NCI-H774 (cell line): ENCODE measurements around the gene USP6NL.
"Not testable (repeated sequence)": the region's sequence is repeated elsewhere in the genome, so short reads cannot be mapped to it uniquely, and the experiment has no call there.

Source experiments
- DNase-seq: peaks from one replicate; lab custom pipeline; 2025; lab: John Stamatoyannopoulos, UW

USP6NL gene

DNA sequence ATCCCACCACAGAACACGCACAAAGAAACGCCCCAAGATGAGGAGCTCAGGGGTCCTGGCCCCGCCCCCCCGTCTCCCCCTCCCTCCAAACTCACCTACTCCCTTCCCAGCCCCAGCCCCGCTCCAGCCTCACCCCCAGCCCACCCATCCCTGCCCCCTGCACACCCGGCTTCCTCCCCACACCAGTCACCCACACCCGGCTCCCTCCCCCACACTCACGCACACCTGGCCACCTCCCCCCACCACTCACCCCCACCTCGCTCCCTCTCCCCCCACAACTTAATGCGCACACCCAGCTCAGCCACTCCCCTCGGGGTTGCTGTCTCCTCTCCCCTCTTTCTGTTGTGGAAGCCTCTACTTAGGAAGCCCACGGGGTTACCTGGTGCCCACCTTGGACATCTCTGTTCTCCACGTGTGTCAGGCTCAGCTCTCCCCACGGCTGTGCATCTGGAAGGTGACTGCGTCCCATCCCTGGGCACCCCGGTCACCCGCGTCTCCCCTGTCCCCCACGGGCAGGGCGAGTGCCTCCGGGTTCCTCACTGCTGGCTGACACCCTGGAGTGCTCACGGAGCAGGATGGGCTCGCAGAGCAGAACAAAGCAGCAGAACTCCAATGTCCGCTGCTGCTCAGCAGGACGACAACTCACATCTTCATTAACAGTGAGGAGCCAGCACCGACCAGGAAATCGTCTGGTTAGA lies 166.8 kb downstream of the USP6NL start:
- no peak for DNase-seq

DNA sequence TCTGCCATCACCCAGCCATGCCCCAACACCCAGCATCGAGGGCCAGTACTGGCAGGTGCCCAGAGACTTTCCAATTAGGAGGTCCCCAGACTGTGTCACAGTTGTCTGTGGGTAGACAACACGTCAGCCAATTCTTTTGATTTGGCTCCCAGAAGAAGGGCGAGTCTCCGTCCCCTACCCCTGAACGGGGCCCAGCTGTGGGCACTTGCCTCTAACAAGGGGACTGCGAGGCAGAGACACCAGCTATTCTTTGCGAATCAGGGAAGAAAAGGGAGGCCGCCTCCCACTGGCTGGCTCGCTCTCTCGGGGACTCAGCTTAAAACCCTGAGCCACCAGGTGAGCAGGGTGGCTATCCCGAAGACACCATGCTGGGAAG lies 167.3 kb downstream of the USP6NL start:
- DNase-seq, result no peak

DNA sequence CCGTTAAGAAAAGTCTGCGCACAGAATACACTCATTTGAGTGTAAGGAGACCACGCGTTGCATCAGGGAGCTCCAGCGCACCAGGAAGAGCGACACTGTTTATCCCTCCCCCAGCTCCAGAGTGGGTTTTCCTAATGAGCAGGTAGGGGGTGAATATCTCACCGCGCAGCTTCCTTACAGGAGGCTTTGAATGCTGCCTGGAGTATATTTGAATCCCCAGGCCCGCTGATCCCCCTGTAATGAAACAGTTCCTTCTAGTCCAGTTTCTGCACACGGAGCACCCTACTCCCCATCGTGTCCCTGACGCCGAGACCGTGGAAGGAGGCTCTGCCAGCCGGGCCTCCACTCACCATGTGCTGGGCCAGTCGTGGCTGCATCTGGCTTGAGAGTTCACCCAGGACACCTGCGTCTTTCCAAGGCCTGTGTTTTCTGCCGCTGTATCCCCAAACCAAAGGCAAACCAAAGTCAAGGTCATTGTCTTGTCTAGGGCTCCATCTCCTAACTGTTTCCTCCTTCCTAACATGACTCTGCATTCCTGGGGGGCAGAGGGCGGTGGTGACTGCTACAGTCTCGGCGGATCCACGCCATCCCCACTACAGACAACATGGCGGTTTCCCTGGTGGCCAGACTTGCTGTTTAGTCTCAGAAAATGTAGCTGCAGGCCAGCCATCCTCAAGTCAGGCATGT lies 167.8 kb downstream of the USP6NL start:
- DNase-seq, result no peak

DNA sequence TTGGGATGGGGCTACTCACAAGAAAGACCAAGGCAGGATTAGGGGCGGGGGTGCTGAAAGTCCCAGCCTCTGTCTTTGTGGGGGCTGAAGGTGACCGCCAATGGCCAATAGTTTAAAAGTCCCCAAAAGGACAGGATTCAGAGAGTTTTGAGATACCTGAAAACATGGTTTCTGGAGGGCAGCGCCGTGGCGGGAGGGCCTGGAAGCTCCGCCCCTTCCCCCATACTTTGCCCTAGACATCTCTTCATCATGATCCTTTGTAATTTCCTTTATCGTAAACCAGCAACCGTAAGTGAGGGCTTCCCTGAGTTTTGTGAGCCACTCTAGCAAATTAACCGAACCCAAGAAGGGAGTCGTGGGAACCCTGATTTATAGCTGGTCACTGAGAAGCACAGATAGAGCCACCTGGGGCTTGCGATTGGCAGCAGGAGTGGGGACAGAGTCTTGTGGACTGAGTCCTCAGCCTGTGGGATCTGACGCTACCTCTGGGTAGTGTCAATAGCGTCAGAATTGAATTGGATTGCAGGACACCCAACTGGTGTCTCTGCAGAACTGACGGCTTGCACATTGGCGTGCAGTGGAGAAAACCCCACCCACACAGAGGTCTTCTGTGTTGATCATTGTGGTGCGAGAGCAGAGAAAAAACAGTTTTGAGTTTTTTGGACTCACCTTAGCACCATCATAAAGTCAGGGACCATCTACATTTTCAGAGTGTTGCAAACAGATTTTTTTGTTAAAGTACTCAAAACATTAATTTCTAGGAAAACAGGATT lies 169.3 kb downstream of the USP6NL start:
- no peak for DNase-seq

DNA sequence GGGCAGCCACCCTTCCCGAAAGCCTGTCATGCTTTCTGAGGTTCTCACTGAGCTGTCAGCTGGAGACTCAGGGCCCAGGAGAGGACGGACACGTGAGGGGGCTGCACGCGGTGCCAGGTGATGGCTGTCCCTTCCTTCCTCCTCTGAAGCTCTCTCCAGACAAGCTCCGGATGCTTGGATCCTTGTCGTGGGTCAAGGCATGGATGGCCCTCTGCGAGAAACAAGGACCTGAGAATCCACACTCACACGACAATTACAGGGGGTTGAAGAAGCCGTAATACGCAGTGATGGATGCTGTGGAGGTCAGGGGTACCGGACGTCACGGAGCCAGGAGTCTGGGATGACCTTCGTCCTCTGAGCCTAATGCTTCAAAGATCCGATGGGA lies 170.3 kb downstream of the USP6NL start:
- DNase-seq, result no peak

DNA sequence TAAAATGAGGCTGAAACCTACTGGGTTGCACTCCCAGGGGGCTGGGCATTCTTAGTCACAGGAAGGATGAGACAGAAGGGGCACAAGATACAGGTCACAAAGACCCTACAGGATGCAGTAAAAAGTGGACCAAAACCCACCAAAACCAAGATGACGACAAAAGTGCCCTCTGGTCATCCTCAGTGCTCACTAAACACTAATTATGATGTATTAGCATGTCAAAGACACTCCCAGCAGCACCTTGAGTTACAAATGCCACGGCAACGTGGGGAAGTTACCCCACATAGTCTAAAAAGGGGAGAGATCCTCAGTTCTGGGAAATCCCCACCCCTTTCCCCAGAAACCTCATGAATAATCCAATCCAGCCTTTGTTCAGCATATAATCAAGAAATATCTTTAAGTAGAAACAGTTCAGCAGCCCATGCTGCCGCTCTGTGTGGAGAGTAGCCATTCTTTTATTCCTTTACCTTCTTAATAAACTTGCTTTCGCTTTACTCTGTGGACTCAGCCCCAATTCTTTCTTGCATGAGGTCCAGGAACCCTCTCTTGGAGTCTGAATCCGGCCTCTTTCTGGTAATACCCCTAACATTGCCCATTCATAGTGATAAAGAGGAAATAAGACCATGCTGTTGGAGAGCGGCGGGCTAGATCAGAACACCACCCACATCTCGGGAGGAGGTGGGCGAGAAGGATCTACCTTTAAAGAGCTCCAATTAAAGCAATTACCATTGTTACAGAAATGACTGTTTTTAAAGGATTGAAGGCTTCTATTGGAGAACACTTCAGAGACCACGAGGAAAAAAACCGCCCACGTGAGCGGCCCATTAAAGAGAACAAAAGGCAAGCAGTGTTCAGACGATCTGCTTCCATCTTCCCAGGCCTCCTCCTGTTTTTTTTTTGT lies 170.9 kb downstream of the USP6NL start:
- DNase-seq, result no peak

DNA sequence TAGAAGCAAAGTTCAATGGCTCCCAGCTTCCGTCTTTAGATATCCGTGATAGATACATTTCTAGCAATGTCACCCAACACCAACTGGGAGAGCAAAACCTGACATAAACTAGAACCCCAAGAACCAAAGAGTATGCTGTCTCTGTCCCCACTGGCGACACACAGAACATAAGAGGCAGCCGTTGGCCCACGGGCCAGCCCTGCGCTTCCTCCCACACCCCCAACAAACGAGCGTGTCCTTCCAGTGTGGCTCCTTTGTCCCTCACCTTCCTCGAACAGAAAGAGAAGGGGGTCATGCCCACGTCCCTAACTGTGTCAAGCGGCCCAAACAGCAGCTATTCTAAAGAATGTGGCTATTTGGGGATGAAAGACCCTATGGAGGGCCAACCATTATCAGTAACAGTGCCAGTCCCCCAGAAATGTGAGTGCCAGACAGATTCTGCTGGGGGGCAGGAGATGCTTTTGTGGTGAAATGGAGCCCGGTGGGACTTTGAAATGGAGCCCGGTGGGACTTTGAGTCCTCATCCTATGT lies 171.9 kb downstream of the USP6NL start:
- DNase-seq, result no peak

DNA sequence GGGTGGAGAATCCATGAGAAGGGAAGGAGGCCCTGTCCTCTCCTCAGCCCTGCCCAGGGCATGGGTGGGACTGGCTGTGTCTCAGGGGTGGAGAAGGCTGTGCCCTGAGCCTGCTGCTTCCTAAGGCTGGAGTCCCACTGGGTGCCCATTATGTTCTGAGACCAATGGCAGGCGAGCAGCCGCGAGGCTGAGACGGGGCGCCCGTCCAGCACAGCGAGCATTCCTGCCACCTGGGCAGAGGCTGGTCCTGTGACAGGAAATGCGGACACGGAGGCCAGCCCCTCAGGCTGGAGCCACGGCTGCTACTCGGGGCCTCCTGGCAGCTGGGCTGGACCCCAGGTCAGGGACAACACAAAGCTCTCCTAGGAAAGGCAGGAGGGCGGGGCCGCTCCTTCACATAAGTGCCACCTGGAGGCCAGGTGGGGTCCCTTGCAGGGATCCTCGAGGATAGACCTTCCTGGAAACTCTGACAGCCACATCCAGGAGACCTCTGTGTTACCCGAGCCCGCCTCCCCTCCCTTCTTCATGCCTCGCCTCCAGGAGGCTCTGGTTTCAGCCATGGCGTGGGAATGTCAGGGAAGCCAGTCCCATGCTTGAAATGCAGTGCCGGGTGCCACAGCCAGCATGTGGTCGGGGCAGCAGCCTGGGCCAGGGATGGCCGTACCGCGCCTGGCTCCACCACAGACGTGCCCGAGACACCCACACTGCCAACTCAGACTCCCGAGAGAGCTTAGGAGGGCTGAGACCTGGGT lies 173.9 kb downstream of the USP6NL start:
- DNase-seq, result no peak

DNA sequence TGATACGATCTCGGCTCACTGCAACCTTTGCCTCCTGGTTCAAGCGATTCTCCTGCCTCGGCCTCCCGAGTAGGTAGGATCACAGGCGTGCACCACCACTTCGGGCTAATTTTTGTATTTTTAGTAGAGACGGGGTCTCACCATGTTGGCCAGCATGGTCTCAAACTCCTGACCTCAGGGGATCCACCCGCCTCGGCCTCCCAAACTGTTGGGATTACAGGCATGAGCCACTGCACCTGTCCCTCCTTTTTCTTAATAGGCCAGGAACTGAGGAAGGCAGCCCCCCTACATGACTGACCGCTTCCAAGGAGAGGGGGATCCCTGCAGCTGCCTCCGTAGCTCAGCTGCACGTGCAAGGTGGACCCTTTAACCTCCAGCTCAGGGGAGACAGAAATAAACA lies 175.0 kb downstream of the USP6NL start:
- not testable (repeated sequence) for DNase-seq

DNA sequence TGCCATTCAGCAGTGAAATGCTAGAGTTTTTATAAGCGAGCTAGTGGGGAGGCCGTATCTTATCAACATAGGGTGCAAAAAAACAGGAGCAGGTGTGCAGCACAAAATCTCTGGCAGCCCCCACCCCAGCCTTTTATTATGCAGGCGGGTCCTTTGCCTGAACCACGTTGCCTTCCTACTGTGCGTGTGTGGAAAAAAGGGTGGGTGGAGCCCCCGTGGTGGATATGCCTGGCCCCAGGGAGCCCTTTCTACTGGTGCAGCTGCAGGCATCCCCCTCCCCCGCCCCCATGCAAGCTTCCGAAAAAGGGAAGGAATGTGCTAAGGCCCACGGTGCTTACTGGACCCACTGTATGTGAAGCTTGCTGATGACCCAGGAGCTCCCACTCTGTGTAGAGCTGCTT lies 175.9 kb downstream of the USP6NL start:
- DNase-seq, result no peak

DNA sequence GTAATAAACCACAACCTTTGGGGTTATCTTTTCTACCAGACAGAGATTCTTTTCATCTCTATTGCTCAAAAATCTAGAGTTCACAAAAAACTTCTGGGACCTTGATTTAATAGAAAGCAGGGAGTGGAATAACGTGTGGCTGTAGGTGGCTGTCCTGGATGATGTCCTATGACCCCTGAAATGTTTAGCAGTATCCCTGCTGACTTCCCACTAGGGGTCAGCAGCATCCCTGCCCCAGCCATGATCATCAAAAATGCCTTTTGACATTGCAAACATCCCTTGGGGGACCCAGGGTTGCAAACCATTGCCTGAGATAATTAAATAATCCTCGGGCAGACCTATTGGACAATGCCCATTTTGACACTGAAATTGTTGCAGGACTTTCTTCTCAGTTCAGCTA lies 177.1 kb downstream of the USP6NL start:
- DNase-seq, result no peak

DNA sequence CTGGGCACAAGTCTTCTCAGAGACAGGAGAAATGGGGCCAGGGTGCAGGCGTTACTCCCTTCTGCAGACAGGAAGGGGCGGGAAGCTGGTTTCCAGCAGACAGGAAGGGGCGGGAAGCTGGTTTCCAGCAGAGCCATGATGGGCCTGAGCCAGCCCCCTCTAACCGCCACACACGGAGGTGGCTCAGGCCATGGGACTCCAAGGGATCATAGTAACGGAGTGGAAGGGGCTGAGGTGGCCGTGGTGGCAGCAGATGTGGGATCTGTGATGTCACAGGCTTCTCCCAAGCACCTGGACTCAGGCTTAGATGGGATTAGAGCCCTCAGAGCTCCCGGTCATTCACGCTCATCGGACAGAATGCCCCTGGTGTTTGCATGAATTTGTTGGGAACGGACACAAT lies 177.8 kb downstream of the USP6NL start:
- DNase-seq, result no peak

DNA sequence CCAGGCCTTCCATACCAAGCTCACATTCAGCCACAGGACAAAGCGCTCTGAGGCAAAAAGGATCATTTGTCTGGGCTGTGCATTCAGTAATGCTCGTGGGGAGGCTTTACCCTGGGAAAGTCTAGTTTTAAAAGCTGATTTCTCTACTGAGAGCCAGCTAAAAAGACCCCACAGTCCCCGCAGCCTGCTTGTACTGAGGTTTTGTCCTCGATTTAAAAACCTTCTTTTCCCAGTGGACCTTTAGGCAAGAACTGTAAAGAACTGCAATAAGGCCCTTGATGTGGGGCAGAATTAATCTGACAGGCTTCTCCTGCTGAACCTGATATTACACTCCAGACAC lies 180.3 kb downstream of the USP6NL start:
- DNase-seq, result no peak

DNA sequence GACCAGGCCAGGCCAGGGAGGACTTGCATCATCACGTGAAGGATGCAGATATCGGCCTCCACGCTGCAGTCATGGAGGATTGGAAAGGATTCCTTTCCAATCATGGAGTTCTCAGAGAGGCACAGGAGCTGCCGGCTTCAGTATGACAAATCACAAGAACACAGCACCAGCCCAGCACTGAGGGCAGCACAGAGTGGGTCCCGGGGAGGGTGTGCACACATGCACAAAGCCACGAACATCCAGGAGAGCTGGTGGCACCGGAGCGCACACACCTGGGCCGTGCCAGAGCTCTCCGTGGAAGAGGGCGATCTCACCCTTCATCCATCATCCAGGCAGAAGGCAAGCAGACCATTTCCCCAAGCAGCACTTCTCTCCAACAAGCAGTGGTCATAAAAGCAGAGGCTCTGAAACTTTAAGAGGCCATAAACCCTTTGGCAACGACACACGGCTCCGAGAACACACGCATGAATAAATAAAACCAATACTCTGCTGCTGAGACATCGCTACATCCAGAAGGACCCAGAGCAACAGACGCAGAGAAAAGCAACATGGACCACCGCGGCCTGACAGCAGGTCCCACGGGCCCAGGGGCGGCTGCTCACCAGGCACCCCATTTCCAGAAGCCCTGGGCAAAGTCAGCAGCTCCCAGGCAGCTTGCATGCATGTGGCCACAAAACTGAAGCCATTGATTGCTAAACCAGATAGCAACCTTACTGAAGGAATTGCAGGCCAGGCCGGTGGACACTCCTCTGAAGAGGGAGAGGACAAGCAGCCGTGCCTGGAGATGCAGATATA lies 180.8 kb downstream of the USP6NL start:
- DNase-seq, result no peak

DNA sequence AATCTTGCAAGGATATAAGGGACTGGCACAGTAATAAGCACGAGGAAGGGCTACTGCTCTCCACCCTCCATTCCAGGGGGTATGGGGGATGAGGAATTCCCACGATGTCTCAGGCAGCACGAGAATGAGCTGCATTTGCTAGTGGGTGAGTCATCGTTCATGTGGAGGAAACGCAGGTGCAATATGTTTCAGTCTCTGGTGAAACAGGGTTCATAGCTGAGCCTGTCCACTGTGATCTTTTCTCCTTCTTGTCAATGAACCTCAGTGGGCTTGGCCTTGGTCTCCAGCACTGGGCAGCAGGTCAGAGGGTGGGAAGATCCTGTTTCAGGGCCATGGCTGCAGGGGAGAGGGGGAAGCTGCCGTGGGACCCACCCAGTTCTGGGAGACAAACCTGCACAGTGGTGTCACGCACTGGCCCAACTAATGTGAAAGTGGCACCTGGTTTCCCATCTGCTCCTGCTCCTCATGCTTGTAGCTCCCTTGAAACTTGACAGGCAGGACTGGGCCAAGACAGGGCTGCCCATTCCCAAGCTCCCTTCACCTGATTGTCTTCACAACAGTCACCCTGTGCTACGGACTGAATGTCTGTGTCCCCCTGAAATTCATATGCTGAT lies 181.9 kb downstream of the USP6NL start:
- no peak for DNase-seq

DNA sequence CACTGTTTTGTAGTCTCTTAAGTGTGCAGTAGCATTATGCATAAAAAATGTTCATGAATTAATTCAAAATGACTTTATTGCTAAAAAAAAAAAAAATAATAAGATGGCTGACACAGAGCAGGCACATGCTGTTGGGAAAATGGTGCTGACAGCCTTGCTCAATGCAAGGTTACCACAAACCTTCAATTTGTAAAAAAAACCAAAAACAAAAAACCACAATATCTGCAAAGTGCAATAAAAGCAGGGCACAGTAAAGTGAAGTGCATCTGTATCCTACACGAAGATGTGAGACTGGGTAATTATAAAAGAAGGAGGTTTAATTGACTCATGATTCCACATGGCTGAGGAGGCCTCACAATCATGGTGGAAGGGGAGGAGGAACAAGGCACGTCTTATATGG lies 185.8 kb downstream of the USP6NL start:
- DNase-seq, result no peak

DNA sequence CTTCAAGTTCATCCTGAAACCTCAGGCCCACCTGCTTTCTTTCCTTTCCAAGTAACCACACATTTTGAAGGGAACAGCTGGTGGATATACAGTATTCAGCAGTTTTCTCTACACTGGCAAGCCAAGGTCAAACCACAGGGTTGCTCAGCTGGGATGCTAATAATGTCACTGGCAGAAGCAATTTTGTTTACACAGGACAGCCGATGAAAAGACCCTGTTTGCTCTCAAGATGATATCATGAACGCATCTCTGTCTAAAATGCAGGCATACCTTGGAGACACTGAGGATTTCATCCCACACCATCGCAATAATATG lies 186.2 kb downstream of the USP6NL start:
- DNase-seq, result no peak

DNA sequence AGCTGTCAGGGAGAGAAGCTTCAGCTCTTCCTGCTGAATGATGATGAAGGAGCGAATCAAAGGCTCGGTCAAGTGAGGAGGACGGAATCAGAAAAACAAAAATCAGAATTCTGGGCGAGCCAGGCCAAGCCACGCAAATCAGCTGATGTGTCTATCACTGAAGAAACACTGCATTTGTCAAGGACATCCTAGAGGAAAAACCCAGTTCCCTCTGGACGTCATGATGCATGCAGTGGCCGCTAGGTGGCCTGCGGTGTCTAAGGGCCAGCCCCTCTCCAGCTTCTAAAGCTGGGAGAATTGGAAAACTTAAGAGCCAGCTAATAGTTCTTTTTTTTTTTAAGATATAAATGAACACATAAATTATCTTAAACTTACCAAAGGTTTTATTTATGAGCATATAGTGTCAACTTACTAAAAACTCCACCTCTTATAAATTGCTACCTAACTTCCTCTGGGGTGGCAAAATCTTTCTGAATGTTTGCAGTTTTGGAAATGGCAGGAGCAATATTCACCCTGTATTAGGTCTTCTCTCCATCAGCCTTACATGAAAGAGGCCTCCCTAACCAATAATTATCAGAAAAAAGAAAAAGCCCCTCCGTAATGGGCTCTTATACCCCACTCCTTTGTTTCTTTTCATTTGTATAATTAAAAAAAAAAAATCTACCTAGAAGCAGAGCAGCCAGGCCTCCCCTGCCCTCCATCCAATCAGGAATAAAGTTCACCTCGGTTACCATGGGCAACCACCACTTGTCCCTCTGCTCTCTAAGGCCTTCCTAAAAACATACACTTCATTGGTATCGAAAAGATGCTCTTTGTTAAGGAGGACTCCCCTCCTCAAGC lies 186.8 kb downstream of the USP6NL start:
- no peak for DNase-seq

DNA sequence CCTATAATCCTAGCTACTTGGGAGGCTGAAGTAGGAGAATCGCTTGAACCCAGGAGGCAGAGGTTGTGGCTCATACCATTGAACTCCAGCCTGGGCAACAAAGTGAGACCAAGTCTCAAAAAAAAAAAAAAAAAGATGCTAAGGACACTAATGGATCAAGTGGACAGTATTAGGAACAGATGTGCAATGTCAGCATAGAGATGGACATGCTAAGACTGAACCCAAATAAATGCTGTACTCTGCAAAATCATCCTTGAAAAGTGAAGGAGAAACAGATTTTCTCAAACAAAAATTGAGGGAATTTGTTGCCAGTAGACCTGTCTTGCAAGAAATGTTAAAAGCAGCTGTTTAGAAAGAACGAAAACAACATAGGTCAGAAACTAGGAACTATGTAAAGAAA lies 194.5 kb downstream of the USP6NL start:
- DNase-seq, result no peak
